Glutamatergic neuron (in vitro differentiated cells): ENCODE measurements around the gene TMEM63A. TPM values are rescaled to one million over a fixed set of nuclear protein-coding genes. Genes with fewer than 3 reads are reported as not detected.
A peak's percentile ranks its signal among the peaks of the same experiment; 100 is the strongest.
"Not testable (repeated sequence)": the region's sequence is repeated elsewhere in the genome, so short reads cannot be mapped to it uniquely, and the experiment has no call there.

Source experiments
- DNase-seq: peaks from one replicate; pipeline ENCODE4 v3.0.0; 2022
- H3K27ac Mint-ChIP-seq: one replicate; pipeline ENCODE4 v1.8.0; 2020; ENCODE audit warnings: mild to moderate bottlenecking, mixed read lengths, inconsistent platforms; ENCODE audit not compliant: unreplicated experiment
- H3K27me3 Mint-ChIP-seq: one replicate; pipeline ENCODE4 v1.8.0; 2020; ENCODE audit warnings: mild to moderate bottlenecking, moderate library complexity, mixed read lengths, inconsistent platforms; ENCODE audit not compliant: unreplicated experiment
- H3K36me3 Mint-ChIP-seq: one replicate; pipeline ENCODE4 v1.8.0; 2020; ENCODE audit warnings: mild to moderate bottlenecking, mixed read lengths, inconsistent platforms; ENCODE audit not compliant: unreplicated experiment
- H3K4me1 Mint-ChIP-seq: one replicate; pipeline ENCODE4 v1.8.0; 2020; ENCODE audit warnings: mild to moderate bottlenecking, low read depth, mixed read lengths, inconsistent platforms; ENCODE audit not compliant: unreplicated experiment
- H3K4me3 Mint-ChIP-seq: one replicate; pipeline ENCODE4 v1.8.0; 2020; ENCODE audit warnings: mild to moderate bottlenecking, mixed read lengths, inconsistent platforms; ENCODE audit not compliant: unreplicated experiment
- H3K9me3 Mint-ChIP-seq: one replicate; pipeline ENCODE4 v1.8.0; 2020; ENCODE audit warnings: mild to moderate bottlenecking, moderate library complexity, mixed read lengths, inconsistent platforms; ENCODE audit not compliant: unreplicated experiment
- CTCF ChIP-seq: fragments of 200-600 bp; sonication (generic); IDR thresholded peaks from one replicate; pipeline ENCODE4 v1.5.0; 2021; ENCODE audit not compliant: partially characterized antibody, unreplicated experiment
- total RNA-seq: library from RNA; stranded (reverse); fragmentation: NEBNext Ultra II Directional; extraction: Animal tissue kit (Norgen Biotek cat#: 25700); gene quantifications from one replicate; pipeline ENCODE4 v1.2.1, GENCODE V29; 2021; ENCODE audit not compliant: unreplicated experiment

TMEM63A gene
- total RNA-seq, 1 donor from 2014 or later: 1.1 TPM

GRCh38 chr1:225814381-225814780 is 67.8 kb downstream of the TMEM63A start:
- no peak overlapping the region for H3K27ac Mint-ChIP-seq
- H3K36me3 Mint-ChIP-seq: no peaks in the 10 kb centered on the region
- no peak overlapping the region for H3K4me3 Mint-ChIP-seq
- no peak for DNase-seq
- H3K4me1 Mint-ChIP-seq: peaks cover 46% of the 10 kb centered on the region
- H3K9me3 Mint-ChIP-seq: peaks cover 15% of the 10 kb centered on the region
- TF ChIP-seq CTCF: no peak
- peaks cover 8% of the 10 kb centered on the region for H3K27me3 Mint-ChIP-seq

- peak overlapping the region; percentile 43 for H3K27ac Mint-ChIP-seq
- no peak for DNase-seq
- H3K4me1 Mint-ChIP-seq: peaks cover 42% of the 10 kb centered on the region
- no peaks in the 10 kb centered on the region for H3K36me3 Mint-ChIP-seq
- H3K4me3 Mint-ChIP-seq: peak overlapping the region; percentile 63
- H3K9me3 Mint-ChIP-seq: peaks cover 15% of the 10 kb centered on the region
- H3K27me3 Mint-ChIP-seq: peaks cover 8% of the 10 kb centered on the region
- no peak for TF ChIP-seq CTCF
Measured at GRCh38 chr1:225813214-225813964, 68.8 kb downstream of the TMEM63A start.

GRCh38 chr1:225812488-225813213 is 69.5 kb downstream of the TMEM63A start:
- H3K36me3 Mint-ChIP-seq: no peaks in the 10 kb centered on the region
- TF ChIP-seq CTCF: no peak
- peaks cover 11% of the 10 kb centered on the region for H3K9me3 Mint-ChIP-seq
- H3K27me3 Mint-ChIP-seq: peaks cover 8% of the 10 kb centered on the region
- peaks cover 35% of the 10 kb centered on the region for H3K4me1 Mint-ChIP-seq
- H3K4me3 Mint-ChIP-seq: peak overlapping the region; percentile 4
- DNase-seq: no peak
- peak overlapping the region; percentile 97 for H3K27ac Mint-ChIP-seq

GRCh38 chr1:225811622-225812487 is 70.3 kb downstream of the TMEM63A start:
- peaks cover 11% of the 10 kb centered on the region for H3K9me3 Mint-ChIP-seq
- no peak for DNase-seq

GRCh38 chr1:225810579-225811538 is 71.3 kb downstream of the TMEM63A start:
- H3K4me3 Mint-ChIP-seq: peak overlapping the region; percentile 95
- peak; percentile 59 for DNase-seq
- not testable (repeated sequence) for H3K36me3 Mint-ChIP-seq, H3K27me3 Mint-ChIP-seq
- H3K27ac Mint-ChIP-seq: peak overlapping the region; percentile 97
- H3K4me1 Mint-ChIP-seq: peaks cover 25% of the 10 kb centered on the region
- peaks cover 11% of the 10 kb centered on the region for H3K9me3 Mint-ChIP-seq

More at GRCh38 chr1:225811622-225812487, 70.3 kb downstream of the TMEM63A start:
- Mint-ChIP-seq H3K4me1 (peaks cover 28% of the 10 kb centered on the region), H3K27me3 (peaks cover 8% of the 10 kb centered on the region), H3K4me3 (peak overlapping the region; percentile 95), H3K27ac (peak overlapping the region; percentile 97), H3K36me3 (no peaks in the 10 kb centered on the region)
- no peak for TF ChIP-seq CTCF
